IPS-NIHi7 (cell line): ENCODE data around the gene DMXL2.
"Not testable (repeated sequence)": the region's sequence is repeated elsewhere in the genome, so short reads cannot be mapped to it uniquely, and the experiment has no call there.

Source experiments
- DNase-seq: peaks from one replicate; pipeline ENCODE4 v3.0.0; 2012; ENCODE audit warnings: mixed read lengths; ENCODE audit errors: extremely low spot score

Gene DMXL2

DNA sequence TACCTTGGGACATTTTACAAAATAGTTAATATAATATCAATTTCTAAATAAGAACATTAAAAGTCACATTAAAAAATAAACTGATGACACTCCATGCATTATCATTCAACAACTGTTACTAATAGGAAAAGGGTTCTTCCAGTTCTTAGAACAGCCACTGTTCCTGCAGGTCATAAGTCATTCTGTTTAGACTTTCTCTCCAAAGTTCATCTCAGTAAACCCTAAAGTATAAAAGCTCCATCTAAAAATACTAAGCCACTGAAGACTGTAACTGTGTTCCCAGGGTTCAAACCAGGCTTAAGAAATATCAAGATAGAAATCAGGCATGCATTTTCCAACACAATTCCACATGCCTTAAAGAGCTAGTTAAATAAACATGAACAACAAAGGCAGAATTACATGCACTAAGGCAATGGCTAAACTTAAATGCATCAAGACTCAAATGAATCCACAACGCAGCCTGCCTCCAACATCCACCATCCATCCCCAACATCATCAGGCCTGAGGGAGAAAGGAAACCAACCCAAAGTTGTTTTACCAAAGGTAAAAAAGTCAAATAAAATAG is 46.2 kb downstream of the DMXL2 start:
- DNase-seq, result no peak

DNA sequence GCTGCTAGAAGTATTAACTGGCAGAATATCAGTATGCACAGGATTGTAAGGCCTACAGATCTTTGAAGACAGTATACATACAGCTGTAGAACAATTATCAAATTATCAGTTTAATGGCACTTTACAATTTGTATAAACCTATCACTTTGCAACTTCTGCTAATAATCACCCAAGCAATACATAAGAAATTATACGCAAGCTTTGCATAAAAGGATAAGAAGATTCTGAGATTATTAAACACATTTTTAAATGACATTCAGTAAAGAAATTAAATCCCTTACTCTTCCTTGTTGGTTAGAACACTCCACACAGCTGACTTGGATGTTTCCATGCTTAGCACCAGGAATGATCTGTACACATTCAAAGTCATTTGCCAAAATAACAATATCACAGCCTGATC is 46.8 kb downstream of the DMXL2 start:
- no peak for DNase-seq

DNA sequence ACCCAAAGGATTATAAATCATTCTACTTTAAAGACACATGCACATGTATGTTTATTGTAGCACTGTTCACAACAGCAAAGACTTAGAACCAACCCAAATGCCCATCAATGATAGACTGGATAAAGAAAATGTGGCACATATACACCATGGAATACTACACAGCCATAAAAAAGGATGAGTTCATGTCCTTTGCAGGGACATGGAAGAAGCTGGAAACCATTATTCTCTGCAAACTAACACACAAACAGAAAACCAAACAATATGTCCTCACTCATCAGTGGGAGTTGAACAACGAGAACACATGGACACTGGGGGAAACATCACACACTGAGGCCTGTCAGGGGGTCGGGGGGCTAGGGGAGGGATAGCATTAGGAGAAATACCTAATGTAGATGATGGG is 49.2 kb downstream of the DMXL2 start:
- DNase-seq, result not testable (repeated sequence)

DNA sequence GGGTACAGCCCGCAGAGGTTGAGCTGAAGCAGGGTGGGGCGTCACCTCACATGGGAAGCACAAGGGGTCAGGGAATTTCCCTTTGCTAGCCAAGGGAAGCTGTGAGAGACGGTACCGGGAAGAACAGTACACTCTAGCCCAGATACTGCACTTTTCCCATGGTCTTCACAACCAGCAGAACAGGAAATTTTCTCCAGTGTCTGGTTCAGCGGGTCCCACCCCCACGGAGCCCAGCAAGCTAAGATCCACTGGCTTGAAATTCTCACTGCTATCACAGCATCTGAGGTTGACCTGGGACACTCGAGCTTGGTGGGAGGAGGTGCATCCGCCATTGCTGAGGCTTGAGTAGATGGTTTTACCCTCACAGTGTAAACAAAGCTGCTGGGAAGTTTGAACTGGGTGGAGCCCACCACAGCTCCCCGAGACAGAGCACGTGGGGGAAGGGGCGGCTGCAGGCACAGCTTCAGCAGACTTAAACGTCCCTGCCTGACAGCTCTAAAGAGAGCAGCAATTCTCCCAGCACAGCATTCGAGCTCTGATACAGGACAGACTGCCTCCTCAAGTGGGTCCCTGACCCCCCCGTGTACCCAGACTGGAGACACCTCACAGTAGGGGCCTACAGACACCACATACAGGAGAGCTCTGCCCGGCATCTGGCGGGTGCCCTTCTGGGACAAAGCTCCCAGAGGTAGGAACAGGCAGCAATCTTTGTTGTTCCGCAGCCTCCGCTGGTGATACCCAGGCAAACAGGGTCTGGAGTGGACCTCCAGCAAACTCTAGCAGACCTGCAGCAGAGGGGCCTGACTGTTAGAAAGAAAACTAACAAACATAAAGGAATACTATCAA is 53.4 kb downstream of the DMXL2 start:
- not testable (repeated sequence) for DNase-seq

DNA sequence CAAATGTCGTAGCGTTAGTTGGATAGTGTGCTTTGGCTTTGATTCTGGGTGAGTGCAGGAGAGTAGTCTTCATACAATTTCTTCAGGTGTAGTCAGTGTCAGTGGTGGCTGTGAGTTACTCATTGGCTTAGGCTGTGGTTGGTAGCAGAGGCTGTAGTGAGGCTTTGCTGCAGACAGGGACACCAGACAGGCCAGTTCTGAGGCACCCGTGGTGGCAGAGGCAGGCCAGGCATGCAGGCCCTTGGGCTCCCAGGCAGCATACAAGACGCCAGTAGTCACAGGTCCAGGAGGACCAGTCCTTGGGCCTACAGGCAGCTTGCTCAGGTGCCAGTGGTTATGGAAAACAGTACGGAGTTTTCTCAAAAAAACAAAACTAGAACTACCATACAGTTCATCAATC is 61.3 kb downstream of the DMXL2 start:
- peak; percentile 26 for DNase-seq

DNA sequence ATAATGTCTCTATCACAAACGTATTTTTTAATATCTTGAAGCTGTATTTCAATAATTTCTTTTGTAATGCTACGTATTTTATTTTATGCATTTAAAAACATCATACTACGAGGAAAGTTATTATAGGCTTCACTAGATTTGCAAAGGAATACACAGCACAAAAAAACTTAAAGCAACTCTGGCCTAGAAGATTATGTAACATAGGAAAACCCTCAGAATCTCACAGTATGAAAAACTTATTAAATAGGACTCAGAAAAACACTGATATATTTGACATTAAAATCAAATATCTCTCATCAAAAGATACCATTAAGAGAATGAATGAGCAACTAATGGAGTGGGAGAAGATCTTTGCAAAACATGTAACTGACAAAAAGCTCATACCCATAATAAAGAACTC is 63.7 kb downstream of the DMXL2 start:
- DNase-seq, result no peak

DNA sequence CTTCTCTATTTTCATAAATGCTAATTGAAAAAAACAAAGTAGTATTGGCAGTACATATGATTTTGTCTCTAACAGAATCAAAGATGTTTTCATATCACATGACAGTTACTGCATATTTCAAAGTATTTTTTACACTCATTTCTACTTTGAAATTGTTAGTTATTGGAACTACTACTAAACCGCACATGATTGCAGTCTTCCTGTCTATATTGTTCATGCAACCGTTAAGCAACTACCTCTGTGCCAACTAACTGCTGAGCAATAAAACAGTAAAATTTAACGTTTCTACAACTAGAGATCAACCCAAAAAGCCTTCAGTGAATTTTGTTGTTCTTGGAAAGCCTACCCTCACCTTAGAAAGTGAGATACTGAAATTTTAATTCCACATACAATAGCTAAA is 64.2 kb downstream of the DMXL2 start:
- DNase-seq, result no peak

DNA sequence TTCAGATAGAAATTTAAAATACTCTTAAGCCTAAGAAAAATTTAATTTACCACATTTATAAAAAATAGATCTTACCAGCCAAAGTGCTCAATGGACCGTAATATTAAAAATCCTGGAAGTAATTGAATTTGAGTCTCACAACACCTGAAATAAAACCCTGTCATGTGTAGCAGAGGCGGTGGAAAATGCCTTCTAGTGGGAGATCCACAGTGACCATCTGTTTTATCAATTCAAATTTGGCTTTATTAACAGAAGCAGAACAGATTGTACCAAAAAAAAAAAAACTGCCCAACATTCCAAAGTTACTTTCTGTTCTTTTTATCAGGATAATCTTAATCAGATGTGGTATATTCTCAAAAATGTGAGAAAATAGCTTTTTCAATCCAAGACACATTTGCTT is 71.7 kb downstream of the DMXL2 start:
- no peak for DNase-seq

DNA sequence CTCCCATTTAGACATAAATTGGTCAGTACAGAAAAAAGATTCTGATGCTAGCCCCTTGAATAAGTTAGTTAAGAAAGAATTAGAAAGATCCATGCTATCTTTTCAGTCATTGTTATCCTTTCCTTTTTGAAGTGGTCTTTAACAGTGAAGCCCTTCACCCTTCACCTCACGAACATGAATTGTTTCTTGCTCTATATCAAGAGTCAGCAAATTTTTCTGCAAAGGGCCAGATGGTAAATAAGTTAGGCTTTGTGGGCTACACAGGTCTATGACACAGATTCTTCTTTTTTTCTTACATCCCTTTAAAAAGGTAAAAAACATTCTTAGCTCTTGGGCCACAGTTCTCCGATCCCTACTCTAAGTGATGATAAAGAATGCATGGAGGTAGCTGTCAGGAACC is 74.9 kb downstream of the DMXL2 start:
- DNase-seq, result no peak

DNA sequence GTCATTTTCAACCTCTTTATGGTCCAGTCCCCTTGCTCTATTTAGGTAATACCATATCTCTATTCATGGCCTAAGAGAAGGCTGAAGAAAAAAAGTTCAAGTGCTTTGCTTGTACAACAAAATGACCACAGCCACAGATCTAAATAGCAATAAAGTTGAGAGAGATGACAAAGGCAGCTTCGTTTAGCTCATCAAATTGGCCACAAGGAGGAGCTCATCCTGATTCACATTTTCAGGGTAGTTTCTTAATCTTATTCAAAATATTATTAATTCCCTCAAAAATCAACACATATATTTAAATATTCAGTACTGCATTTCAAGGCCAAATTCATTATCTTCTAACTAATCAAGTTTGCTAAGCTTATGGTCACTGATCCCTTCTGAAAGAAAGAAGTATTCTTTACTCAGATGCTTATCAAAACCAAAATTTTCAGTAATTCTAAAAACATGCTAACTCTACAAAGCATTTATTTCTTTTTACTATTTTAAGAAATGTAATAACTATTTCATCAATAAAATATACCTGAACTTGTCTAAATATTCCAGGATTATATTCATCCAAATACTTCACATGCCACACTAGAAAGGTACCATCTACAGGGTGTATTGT is 85.5 kb downstream of the DMXL2 start:
- peak; percentile 34 for DNase-seq

DNA sequence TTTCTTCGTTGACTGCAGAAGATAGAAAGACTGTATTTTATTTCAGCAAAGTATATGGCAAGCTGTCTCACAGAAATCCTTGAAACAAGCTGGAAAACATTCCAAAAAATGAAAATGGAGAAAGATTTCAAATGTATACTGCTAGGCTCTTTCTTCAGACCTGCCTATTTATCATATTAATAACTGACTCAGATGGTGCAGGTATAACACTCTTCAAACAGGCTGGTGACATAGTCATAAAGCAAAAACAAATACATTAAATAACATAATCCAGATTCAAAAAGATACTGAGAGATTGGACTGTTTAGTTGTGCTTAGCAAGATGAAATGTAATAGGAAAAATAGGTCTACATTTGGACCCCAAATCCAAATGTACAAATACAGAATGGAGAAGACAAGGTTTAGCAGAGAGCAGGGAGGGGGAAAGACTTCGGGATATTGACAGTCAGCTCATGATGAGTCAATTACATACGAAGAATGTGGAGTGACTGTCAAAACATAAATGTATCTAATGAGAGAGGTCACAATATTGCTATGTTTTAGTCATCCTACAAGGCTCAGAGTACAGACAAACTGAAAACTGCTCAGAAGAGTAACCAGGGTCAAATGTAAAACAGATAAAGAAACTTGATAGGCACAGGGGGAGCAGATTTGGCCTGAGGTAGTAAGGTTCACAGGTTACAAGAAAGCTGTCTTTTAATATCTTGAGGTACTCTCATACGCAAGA is 88.7 kb downstream of the DMXL2 start:
- DNase-seq, result no peak

DNA sequence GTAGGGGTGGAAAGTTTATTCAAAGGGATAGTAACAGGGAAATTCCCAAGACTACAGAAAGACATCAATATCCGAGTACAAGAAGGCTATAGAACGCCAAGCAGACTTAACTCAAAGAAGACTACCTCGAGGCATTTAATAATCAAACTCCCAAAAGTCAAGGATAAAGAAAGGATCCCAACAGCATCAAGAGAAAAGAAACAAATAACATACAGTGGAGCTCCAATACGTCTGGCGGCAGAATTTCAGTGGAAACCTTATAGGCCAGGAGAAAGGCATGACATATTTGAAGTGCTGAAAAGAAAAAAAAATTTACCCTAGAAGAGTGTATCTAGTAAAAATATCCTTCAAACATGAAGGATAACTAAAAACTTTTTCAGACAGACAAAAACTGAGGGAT is 95.6 kb downstream of the DMXL2 start:
- no peak for DNase-seq

DNA sequence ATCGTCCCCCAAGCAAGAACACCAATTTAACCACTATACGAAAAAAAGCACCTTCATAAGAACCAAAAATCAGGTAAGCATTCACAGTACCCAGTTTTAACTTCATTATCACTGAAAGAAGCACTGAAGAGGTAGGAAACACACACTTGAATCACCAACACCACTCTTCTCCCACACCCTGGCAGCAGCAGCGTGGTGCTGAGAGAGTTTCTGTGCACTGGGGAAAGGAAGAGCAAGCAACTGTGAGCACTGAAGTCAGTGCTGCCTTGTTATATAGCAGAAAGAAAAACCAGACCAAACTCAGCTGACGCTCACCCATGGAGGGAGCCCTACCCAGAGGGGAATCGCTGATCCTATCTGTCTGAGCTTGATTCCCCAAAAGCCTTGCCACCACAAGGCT is 98.2 kb downstream of the DMXL2 start:
- no peak for DNase-seq

DNA sequence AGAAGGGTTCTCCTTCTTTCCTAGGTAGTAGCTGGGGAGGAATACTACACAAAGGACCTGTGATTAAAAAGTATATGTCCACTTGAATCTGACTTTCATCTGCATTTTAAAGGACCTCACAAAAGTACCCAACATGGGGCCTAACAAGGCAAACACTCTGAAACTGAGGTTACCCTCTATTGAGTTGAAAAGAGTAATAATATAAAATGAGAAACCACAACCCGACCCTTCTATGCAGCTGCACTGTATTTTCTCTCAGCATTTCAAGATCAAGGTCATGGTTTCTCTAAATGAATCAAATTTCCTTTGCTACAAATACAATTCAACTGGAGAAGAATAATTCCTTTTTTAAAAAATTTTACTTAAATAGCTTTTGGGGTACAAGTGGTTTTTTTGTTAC is 106.3 kb downstream of the DMXL2 start:
- DNase-seq, result no peak

DNA sequence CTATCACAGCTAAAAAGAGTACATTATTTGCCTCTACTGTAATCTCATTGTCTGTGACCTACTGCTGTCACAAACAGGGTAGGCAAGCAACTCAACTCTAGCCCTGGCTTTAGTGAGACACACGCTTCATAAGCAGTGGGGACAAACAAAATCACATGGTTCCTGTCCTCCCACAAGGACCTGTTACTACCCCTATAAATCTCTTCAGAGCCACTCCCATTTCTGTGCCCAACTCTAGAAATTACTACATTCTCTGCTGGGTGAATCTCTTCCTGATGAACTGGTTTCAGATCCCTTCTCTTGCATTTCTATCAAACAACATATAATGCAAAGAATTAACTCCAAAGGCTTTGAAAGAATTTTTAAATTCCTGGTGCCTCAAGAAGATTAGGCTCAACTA is 117.3 kb downstream of the DMXL2 start:
- DNase-seq, result no peak

DNA sequence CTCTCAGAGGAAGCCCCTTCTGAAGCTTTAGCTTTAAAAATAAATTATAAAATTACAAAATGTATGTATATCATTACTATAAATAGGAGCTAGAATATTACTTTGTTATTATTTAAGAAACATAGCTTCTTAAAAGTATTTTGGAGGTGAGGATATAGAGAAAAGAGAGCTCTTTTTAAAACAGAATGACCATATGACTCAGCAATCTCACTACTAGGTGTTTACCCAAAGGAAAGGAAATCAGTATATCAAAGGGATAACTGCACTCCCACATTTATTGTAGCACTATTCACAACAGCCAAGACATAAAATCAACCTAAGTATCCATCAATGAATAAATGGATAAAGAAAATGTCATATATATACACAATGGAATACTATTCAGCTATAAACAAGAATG is 119.6 kb downstream of the DMXL2 start:
- no peak for DNase-seq

DNA sequence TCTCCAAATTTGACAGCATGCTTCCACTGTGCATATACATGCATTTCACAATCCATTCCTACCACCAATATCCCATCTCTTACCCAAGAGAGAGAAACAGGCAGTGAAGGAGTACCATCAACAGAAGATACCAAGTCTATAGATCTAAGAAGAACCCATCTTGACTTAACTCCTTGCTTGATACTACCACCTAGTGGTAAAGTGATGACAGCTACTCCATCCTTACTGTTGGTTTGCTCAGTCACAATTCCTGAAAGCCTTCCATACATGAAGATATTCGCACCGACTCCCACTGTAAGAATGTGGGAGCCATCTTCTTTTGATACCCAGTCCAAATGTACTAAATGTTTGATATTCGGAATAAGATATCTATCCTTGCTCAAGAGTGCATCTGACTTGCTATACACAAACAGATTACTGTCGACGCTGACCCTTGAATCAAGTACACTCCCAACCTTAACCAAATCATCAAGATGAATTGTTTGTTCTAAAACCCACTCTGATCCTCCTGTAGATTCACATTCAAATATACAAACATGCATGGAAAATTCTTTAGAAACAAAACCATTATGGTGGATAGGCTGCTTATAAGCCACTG is 123.1 kb downstream of the DMXL2 start:
- DNase-seq, result peak; percentile 77

DNA sequence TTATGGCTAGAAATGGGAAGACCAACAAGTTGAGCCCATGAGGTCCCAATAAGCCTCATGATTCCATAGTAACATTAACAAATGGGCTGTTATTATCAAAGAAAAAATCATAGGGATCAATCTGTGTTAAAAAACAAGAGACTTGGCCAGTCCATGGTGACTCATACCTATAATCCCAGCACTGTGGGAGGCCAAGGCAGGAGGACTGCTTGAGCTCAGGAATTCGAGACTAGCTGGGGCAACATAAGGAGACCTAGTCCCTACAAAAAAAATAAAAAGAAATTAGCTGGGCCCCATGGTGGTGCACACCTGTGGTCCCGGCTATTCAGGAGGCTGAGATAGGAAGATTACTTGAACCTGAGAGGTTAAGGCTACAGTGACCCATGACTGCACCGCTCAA is 124.8 kb downstream of the DMXL2 start:
- no peak for DNase-seq

DNA sequence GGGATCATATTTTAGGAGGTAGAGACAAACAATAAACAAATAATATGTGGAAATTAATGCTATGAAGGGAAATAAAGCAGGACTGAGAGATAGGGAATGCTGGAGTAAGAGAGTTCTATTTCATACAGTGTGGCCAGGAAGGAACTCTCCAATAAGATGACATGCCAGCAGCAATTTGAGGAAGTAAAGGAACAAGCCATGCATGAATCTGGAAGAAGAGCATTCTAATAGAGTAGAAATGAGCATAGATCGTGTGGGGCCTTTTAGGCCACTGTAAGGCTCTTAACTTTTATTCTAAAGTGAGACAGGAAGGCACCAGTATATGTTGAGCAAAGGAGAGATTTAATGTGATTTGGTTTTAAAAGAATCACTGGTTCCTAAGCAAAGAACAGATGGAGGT is 126.3 kb downstream of the DMXL2 start:
- no peak for DNase-seq

DNA sequence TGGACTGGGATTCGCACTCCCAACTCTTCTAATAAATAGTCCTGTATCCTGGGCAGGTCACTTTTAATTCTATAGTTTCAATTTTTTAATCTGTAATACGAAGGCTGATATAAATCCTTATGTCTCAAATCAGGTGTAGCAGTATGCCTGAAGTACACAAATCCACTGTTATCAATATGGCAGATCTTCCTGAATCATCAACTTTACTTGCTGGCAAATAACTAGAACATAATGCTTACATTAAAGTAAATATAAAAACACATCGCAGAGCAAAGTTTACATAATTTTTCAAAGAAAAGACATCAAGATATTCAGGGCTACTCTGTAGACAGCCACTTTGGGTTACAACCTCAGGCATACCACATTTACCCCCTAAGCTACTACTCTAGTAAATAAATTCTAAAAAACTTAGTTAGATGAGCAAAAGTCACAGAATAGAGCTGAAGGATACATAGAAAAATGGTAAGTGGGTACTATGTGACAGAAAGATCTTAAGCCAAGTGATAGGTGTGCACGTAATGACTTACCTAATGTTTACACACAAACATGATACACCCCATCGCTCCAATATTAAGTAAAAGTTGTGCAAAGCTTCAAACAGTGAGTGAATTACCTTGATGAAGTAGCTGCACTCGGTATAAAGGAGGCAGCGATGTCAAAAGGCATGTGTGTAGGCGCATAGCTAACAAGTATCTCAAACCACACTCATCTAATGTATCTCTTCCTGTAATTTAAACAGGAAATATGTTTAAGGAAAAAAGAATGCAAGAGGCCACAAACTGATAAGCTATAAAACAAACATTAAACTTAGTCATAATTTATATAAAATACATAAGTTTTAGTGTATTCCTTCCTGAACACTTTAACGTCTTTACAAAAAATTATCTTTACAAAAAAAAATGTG is 127.9 kb downstream of the DMXL2 start:
- DNase-seq, result no peak

DNA sequence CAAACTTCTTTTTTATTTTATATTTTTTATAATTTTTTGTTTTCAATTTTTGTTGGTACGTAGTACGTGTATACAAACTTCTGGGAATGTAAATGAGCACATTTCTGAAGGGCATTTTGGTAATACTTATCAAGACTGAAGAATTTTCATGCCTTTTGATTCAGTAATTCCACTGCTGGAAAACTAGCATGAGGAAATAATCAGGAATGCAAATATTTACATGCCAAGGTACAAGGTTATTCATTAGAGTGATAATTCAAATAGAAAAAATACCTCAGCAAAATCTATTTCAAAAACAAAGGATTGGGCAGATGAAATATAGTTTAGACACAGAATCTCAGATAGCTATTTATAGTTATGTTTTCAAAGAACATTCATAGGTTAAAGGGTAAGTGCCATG is 128.7 kb downstream of the DMXL2 start:
- no peak for DNase-seq
